ENCODE data around the gene EYS. TPM values are rescaled to one million over a fixed set of nuclear protein-coding genes. Genes with fewer than 3 reads are reported as not detected.
"Not testable (repeated sequence)": the region's sequence is repeated elsewhere in the genome, so short reads cannot be mapped to it uniquely, and the experiment has no call there.

The EYS gene
- total RNA-seq, 1 donor from 2014 or later = 0.08 TPM

GRCh38 chr6:65610746-65611145, 96.3 kb downstream of the EYS start:
- Histone ChIP-seq H3K36me3 (no peaks in the 10 kb centered on the region), H3K27ac (replicated peaks) (no peak overlapping the region), H3K4me3 (no peak overlapping the region), H3K27me3 (ENCODE audit: low read depth) (no peaks in the 10 kb centered on the region), H3K9me3 (replicated peaks) (peaks cover 4% of the 10 kb centered on the region), H3K4me1 (no peaks in the 10 kb centered on the region)
- TF ChIP-seq CTCF (IDR thresholded peaks at IDR 0.05; ENCODE audit: borderline replicate concordance) = no peak
- DNase-seq = no peak
- intact Hi-C loops (cut with micrococcal nuclease) = no loop called here

GRCh38 chr6:65595540-65595939, 111.5 kb downstream of the EYS start:
- Histone ChIP-seq H3K27me3 (ENCODE audit: low read depth) (no peaks in the 10 kb centered on the region), H3K4me1 (no peaks in the 10 kb centered on the region), H3K4me3 (no peak overlapping the region), H3K36me3 (no peaks in the 10 kb centered on the region), H3K9me3 (replicated peaks) (no peaks in the 10 kb centered on the region), H3K27ac (replicated peaks) (no peak overlapping the region)
- no peak for TF ChIP-seq CTCF (IDR thresholded peaks at IDR 0.05; ENCODE audit: borderline replicate concordance)
- intact Hi-C loops (cut with micrococcal nuclease) = no loop called here
- no peak for DNase-seq

GRCh38 chr6:65570340-65570739, 136.7 kb downstream of the EYS start:
- H3K4me3 ChIP-seq = no peak overlapping the region
- intact Hi-C loops (cut with micrococcal nuclease) = no loop called here
- no peak for TF ChIP-seq CTCF (IDR thresholded peaks at IDR 0.05; ENCODE audit: borderline replicate concordance)
- H3K27me3 ChIP-seq (ENCODE audit: low read depth) = no peaks in the 10 kb centered on the region
- H3K27ac ChIP-seq (replicated peaks) = no peak overlapping the region
- no peaks in the 10 kb centered on the region for H3K4me1 ChIP-seq
- DNase-seq = no peak
- H3K36me3 ChIP-seq = no peaks in the 10 kb centered on the region
- H3K9me3 ChIP-seq (replicated peaks) = peaks cover 10% of the 10 kb centered on the region

GRCh38 chr6:65569505-65569904, 137.5 kb downstream of the EYS start:
- intact Hi-C loops (cut with micrococcal nuclease) = no loop called here
- H3K27ac ChIP-seq (replicated peaks) = no peak overlapping the region
- H3K4me3 ChIP-seq = no peak overlapping the region
- TF ChIP-seq CTCF (IDR thresholded peaks at IDR 0.05; ENCODE audit: borderline replicate concordance) = no peak
- H3K27me3 ChIP-seq (ENCODE audit: low read depth) = no peaks in the 10 kb centered on the region
- H3K4me1 ChIP-seq = no peaks in the 10 kb centered on the region
- H3K9me3 ChIP-seq (replicated peaks) = peaks cover 12% of the 10 kb centered on the region
- no peaks in the 10 kb centered on the region for H3K36me3 ChIP-seq
- DNase-seq = no peak

GRCh38 chr6:65569056-65569455, 138.0 kb downstream of the EYS start:
- H3K4me3 ChIP-seq; DNase-seq; H3K27ac ChIP-seq (replicated peaks); H3K36me3 ChIP-seq; H3K4me1 ChIP-seq; H3K27me3 ChIP-seq (ENCODE audit: low read depth); intact Hi-C loops (cut with micrococcal nuclease): not testable (repeated sequence)
- H3K9me3 ChIP-seq (replicated peaks) = peaks cover 12% of the 10 kb centered on the region

GRCh38 chr6:65566117-65566516, 140.9 kb downstream of the EYS start:
- H3K27me3 ChIP-seq (ENCODE audit: low read depth) = no peaks in the 10 kb centered on the region
- no peaks in the 10 kb centered on the region for H3K36me3 ChIP-seq
- no peak overlapping the region for H3K27ac ChIP-seq (replicated peaks)
- H3K4me1 ChIP-seq = no peaks in the 10 kb centered on the region
- peaks cover 12% of the 10 kb centered on the region for H3K9me3 ChIP-seq (replicated peaks)
- DNase-seq = no peak
- H3K4me3 ChIP-seq = no peak overlapping the region
- intact Hi-C loops (cut with micrococcal nuclease) = no loop called here
- TF ChIP-seq CTCF (IDR thresholded peaks at IDR 0.05; ENCODE audit: borderline replicate concordance) = no peak

Measured in left ventricle myocardium inferior (tissue), 1 donor.